ENCODE data around the gene ANKRD52. TPM values are rescaled to one million over a fixed set of nuclear protein-coding genes. Genes with fewer than 3 reads are reported as not detected.

The ANKRD52 gene
- total RNA-seq, 1 experiment from 2014 or later: 67.5 TPM

- ATAC-seq (peak; percentile 47), DNase-seq (ENCODE audit: low read depth, low spot score) (no peak)
- Histone ChIP-seq H3K27ac (ENCODE audit: low read length) (peak overlapping the region; percentile 98), H3K36me3 (ENCODE audit: control insufficient read depth, insufficient read depth, low read length) (peaks cover 6% of the 10 kb centered on the region), H3K27me3 (ENCODE audit: control insufficient read depth, insufficient read depth, low read length) (no peaks in the 10 kb centered on the region), H3K4me1 (ENCODE audit: control insufficient read depth, insufficient read depth, low read length) (peaks cover 7% of the 10 kb centered on the region), H3K9me3 (ENCODE audit: control insufficient read depth, insufficient read depth, low read depth, low read length) (no peaks in the 10 kb centered on the region), H3K4me3 (ENCODE audit: low read depth in 2 of 2, low read length in 2 of 2) (peak overlapping the region; percentile 64 to 92)
- TSS peak; percentile 93 for BruUV-seq (replicated peaks)
- TF ChIP-seq, protein P1, sequence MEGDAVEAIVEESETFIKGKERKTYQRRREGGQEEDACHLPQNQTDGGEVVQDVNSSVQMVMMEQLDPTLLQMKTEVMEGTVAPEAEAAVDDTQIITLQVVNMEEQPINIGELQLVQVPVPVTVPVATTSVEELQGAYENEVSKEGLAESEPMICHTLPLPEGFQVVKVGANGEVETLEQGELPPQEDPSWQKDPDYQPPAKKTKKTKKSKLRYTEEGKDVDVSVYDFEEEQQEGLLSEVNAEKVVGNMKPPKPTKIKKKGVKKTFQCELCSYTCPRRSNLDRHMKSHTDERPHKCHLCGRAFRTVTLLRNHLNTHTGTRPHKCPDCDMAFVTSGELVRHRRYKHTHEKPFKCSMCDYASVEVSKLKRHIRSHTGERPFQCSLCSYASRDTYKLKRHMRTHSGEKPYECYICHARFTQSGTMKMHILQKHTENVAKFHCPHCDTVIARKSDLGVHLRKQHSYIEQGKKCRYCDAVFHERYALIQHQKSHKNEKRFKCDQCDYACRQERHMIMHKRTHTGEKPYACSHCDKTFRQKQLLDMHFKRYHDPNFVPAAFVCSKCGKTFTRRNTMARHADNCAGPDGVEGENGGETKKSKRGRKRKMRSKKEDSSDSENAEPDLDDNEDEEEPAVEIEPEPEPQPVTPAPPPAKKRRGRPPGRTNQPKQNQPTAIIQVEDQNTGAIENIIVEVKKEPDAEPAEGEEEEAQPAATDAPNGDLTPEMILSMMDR (IDR thresholded peaks at IDR 0.05): no peak
- TF ChIP-seq REST (IDR thresholded peaks at IDR 0.05; ENCODE audit: insufficient read depth in 1 of 2, low read depth in 2 of 2, low read length in 1 of 2): no peak
- TF ChIP-seq TCF7L2 (IDR thresholded peaks at IDR 0.05; ENCODE audit: low read depth, low read length): no peak
- no peak for TF ChIP-seq SIN3A (IDR thresholded peaks at IDR 0.05; ENCODE audit: borderline replicate concordance, insufficient read depth, low read depth, low read length)
- TF ChIP-seq POLR2AphosphoS5 (IDR thresholded peaks at IDR 0.05; ENCODE audit: low read depth, low read length): peak; percentile 59
- intact Hi-C loops (cut with micrococcal nuclease; ENCODE audit: unreplicated experiment): no loop called here
- ChIA-PET CTCF (interaction anchor here (0.6 to 0.7 kb wide), 2 partner anchors 45 to 144 kb away, joined by 3 to 4 read pairs; no protein-coding TSS in a partner anchor), POLR2A (interaction anchor here (0.5 to 0.6 kb wide), 3 partner anchors 8 to 33 kb away, joined by 3 to 7 read pairs (median 5); partner anchors contain the start of gene PAN2)
- in situ Hi-C loops (cut with HindIII; ENCODE audit: low pct_unique_long_range_greater_than_20kb, low sequenced_read_pairs): no loop called here
Measured at GRCh38 chr12:56300644-56301464, 42.7 kb upstream of the ANKRD52 start.

- Histone ChIP-seq H3K4me1 (ENCODE audit: control insufficient read depth, insufficient read depth, low read length) (peaks cover 7% of the 10 kb centered on the region), H3K4me3 (ENCODE audit: low read depth in 2 of 2, low read length in 2 of 2) (peak within 1 kb of the TSS; percentile 64 to 92), H3K9me3 (ENCODE audit: control insufficient read depth, insufficient read depth, low read depth, low read length) (no peaks in the 10 kb centered on the region), H3K27me3 (ENCODE audit: control insufficient read depth, insufficient read depth, low read length) (no peaks in the 10 kb centered on the region), H3K36me3 (ENCODE audit: control insufficient read depth, insufficient read depth, low read length) (peaks cover 6% of the 10 kb centered on the region), H3K27ac (ENCODE audit: low read length) (peak within 1 kb of the TSS; percentile 98)
- ATAC-seq (peak; percentile 99), DNase-seq (ENCODE audit: low read depth, low spot score) (peak; percentile 80)
- BruUV-seq (replicated peaks): no TSS peak
- intact Hi-C loops (cut with micrococcal nuclease; ENCODE audit: unreplicated experiment): no loop called here
- CTCF ChIA-PET: no interaction called here
- TF ChIP-seq POLR2AphosphoS5 (IDR thresholded peaks at IDR 0.05; ENCODE audit: low read depth, low read length) (peak; percentile 90), TCF7L2 (IDR thresholded peaks at IDR 0.05; ENCODE audit: low read depth, low read length) (no peak; the same call in 1 of the 2 replicates)
- POLR2A ChIA-PET: interaction anchor here (0.5 to 0.6 kb wide), 3 partner anchors 7 to 33 kb away, joined by 3 to 7 read pairs (median 5); partner anchors contain the start of gene PAN2
- in situ Hi-C loops (cut with HindIII; ENCODE audit: low pct_unique_long_range_greater_than_20kb, low sequenced_read_pairs): no loop called here
Measured at GRCh38 chr12:56299853-56300643, 41.9 kb upstream of the ANKRD52 start, which contains the start of gene CS. Gene CS, minus strand, starts transcription at chr12:56300330. Its CDS starts 129 bp downstream, at chr12:56300201.
